Measurements from ENCODE around the gene ATF7IP2. TPM values are rescaled to one million over a fixed set of nuclear protein-coding genes. Genes with fewer than 3 reads are reported as not detected.
A peak's percentile ranks its signal among the peaks of the same experiment; 100 is the strongest.
"Not testable (repeated sequence)": the region's sequence is repeated elsewhere in the genome, so short reads cannot be mapped to it uniquely, and the experiment has no call there.

The ATF7IP2 gene
- total and polyA plus RNA-seq, 2 of the 13 experiments (the other 11 are each of a cell fraction or from before 2014, with no cell fraction given), result 117 to 217 TPM

- TF ChIP-seq, protein P1, sequence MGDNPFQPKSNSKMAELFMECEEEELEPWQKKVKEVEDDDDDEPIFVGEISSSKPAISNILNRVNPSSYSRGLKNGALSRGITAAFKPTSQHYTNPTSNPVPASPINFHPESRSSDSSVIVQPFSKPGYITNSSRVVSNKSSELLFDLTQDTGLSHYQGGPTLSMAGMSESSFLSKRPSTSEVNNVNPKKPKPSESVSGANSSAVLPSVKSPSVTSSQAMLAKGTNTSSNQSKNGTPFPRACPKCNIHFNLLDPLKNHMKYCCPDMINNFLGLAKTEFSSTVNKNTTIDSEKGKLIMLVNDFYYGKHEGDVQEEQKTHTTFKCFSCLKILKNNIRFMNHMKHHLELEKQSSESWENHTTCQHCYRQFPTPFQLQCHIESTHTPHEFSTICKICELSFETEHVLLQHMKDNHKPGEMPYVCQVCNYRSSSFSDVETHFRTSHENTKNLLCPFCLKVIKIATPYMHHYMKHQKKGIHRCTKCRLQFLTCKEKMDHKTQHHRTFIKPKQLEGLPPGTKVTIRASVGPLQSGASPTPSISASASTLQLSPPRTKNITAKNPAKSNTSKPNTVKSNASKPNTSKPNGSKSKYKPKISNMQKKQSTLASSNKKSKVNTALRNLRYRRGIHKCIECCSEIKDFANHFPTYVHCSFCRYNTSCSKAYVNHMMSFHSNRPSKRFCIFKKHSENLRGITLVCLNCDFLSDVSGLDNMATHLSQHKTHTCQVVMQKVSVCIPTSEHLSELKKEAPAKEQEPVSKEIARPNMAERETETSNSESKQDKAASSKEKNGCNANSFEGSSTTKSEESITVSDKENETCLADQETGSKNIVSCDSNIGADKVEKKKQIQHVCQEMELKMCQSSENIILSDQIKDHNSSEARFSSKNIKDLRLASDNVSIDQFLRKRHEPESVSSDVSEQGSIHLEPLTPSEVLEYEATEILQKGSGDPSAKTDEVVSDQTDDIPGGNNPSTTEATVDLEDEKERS (CRISPR knock-in tag; IDR thresholded peaks at IDR 0.05), result peak; percentile 79
- TF ChIP-seq ATM (IDR thresholded peaks at IDR 0.05; ENCODE audit: borderline replicate concordance) (no peak), ZBTB38 (CRISPR knock-in tag; IDR thresholded peaks at IDR 0.05) (0 out of 2 replicates have a peak, but pooled peaks have one; percentile 32), HIVEP1 (CRISPR knock-in tag; IDR thresholded peaks at IDR 0.05) (0 out of 2 replicates have a peak, but pooled peaks have one; percentile 32), TAF1 (CRISPR knock-in tag; IDR thresholded peaks at IDR 0.05) (0 out of 2 replicates have a peak, but pooled peaks have one; percentile 19), ZNF331 (CRISPR knock-in tag; IDR thresholded peaks at IDR 0.05) (0 out of 2 replicates have a peak, but pooled peaks have one; percentile 19), ADNP (CRISPR knock-in tag; IDR thresholded peaks at IDR 0.05) (no peak), SNAI1 (CRISPR knock-in tag; IDR thresholded peaks at IDR 0.05; ENCODE audit: borderline replicate concordance) (peak; percentile 37; the same call in 1 of the 2 replicates)
Observed at GRCh38 chr16:10343124-10343760, 42.6 kb upstream of the ATF7IP2 start (continued).

DNA sequence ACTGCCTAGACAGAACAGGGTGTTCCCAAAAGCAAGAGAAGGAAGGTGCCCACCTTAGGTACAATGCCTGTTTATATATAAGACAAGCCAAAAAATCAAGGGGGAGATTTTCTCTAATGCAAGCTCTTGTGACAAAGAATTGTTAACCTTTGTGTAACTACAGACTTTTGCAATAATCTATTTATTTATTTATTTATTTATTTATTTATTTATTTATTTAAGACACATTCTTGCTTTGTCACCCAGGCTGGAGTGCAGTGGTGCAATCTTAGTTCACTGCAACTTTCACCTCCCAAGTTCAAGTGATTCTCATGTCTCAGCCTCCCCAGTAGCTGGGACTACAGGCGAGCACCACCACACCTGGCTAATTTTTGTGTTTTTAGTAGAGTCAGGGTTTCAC is 41.2 kb upstream of the ATF7IP2 start:
- WGBS (ENCODE audit: low lambda C conversion rate), result 50% methylated on average over 1 of the region's 1 CpG
- H3K4me3 ChIP-seq (replicated peaks in 1 of 3; ENCODE audit: insufficient read depth in 1 of 3, low read depth in 2 of 3, low read length in 3 of 3); POLR2A ChIA-PET: not testable (repeated sequence)

More for the DNA sequence above, 41.2 kb upstream of the ATF7IP2 start:
- H4K20me1 ChIP-seq (ENCODE audit: insufficient read depth, low read length); H3K9ac ChIP-seq (ENCODE audit: insufficient read depth, low read depth, low read length); ATAC-seq; H3K4me2 ChIP-seq (ENCODE audit: low read depth, low read length); H3K4me1 ChIP-seq (ENCODE audit: insufficient read depth, low read length); H3K27me3 ChIP-seq (ENCODE audit: control insufficient read depth in 1 of 2, insufficient read depth in 2 of 2, low read length in 2 of 2); BruUV-seq (replicated peaks); intact Hi-C loops (cut with micrococcal nuclease; ENCODE audit: unreplicated experiment); CTCF ChIA-PET (ENCODE audit: low intra/inter-chr PET ratio, low total read pairs); DNase-seq (ENCODE audit: low spot score); in situ Hi-C loops (cut with HindIII; ENCODE audit: extremely low pct_ligation_motif_present, low pct_unique_long_range_greater_than_20kb); H3K27ac ChIP-seq (ENCODE audit: extremely low read length, insufficient read depth, low read length); H3K79me2 ChIP-seq (ENCODE audit: insufficient read depth, low read length); FAIRE-seq; H2AFZ ChIP-seq (ENCODE audit: low read length); H3K36me3 ChIP-seq (replicated peaks in 1 of 2; ENCODE audit: control insufficient read depth in 1 of 2, insufficient read depth in 2 of 2, low read length in 2 of 2): not testable (repeated sequence)
- H3K9me3 ChIP-seq (ENCODE audit: low read length), result peaks cover 40% of the 10 kb centered on the region
